SU-DHL-6 (cell line): ENCODE measurements around the gene LIPT2.

Experiments
- H2AFZ ChIP-seq: fragments of 200-600 bp; sonication (generic); 2 replicates; pipeline ENCODE4 v1.6.1; 2014; ENCODE audit warnings: low read depth, mild to moderate bottlenecking, moderate library complexity, mixed read lengths, antibody characterized with exemption, low read length; ENCODE audit not compliant: severe bottlenecking
- H3F3A ChIP-seq: fragments of 200-600 bp; shearing (Covaris generic); 2 replicates; pipeline ENCODE4 v1.6.0; 2016; ENCODE audit warnings: antibody characterized with exemption, mild to moderate bottlenecking; ENCODE audit not compliant: insufficient read depth
- H3K27ac ChIP-seq: fragments of 200-600 bp; sonication (generic); 2 replicates; pipeline ENCODE4 v1.5.1; 2016; ENCODE audit warnings: low read depth, mild to moderate bottlenecking, low read length, moderate library complexity, mixed read lengths
- H3K27me3 ChIP-seq: fragments of 200-600 bp; sonication (generic), shearing (Covaris generic); 2 replicates; pipeline ENCODE4 v1.6.0; 2014; ENCODE audit warnings: mild to moderate bottlenecking, low read length
- H3K36me3 ChIP-seq: fragments of 200-600 bp; sonication (generic); 2 replicates; pipeline ENCODE4 v1.6.1; 2014; ENCODE audit warnings: mild to moderate bottlenecking, low read length, mixed read lengths
- H3K4me2 ChIP-seq: fragments of 300-600, 200-600 bp; shearing (Covaris generic), sonication (generic); 2 replicates; pipeline ENCODE4 v1.6.0; 2014; ENCODE audit warnings: low read length, low read depth, mild to moderate bottlenecking; ENCODE audit not compliant: poor library complexity, severe bottlenecking
- H3K4me3 ChIP-seq: fragments of 200-600 bp; sonication (generic); 2 replicates; pipeline ENCODE4 v1.5.1; 2014; ENCODE audit warnings: antibody characterized with exemption, low read length, mild to moderate bottlenecking, mixed read lengths; ENCODE audit not compliant: insufficient read depth, poor library complexity, severe bottlenecking
- H3K79me2 ChIP-seq: fragments of 200-600 bp; sonication (generic); 2 replicates; pipeline ENCODE4 v1.6.1; 2014; ENCODE audit warnings: mild to moderate bottlenecking, low read length, moderate library complexity; ENCODE audit not compliant: insufficient read depth
- H3K9ac ChIP-seq: fragments of 200-600 bp; sonication (generic); 2 replicates; pipeline ENCODE4 v1.7.0; 2014; ENCODE audit warnings: mild to moderate bottlenecking, low read length
- H3K9me2 ChIP-seq: fragments of 200-600 bp; sonication (generic); replicated peaks from 2 replicates; pipeline ENCODE4 v1.6.1; 2014; ENCODE audit warnings: low read length; ENCODE audit not compliant: insufficient read depth
- H3K9me3 ChIP-seq: fragments of 200-600 bp; sonication (generic); 2 replicates; pipeline ENCODE4 v1.6.1; 2014; ENCODE audit warnings: low read length, mixed read lengths; ENCODE audit not compliant: insufficient read depth
- H4K20me1 ChIP-seq: fragments of 200-600 bp; sonication (generic); 2 replicates; pipeline ENCODE4 v1.6.1; 2014; ENCODE audit warnings: low read depth, mild to moderate bottlenecking, antibody characterized with exemption, low read length, moderate library complexity, mixed read lengths
- CTCF ChIP-seq: fragments of 200-600 bp; sonication (generic); IDR thresholded peaks from one replicate; pipeline ENCODE4 v1.5.1; 2017; ENCODE audit warnings: antibody characterized with exemption, mild to moderate bottlenecking, low read length, moderate library complexity; ENCODE audit not compliant: insufficient read depth, poor library complexity, severe bottlenecking
- EZH2phosphoT487 ChIP-seq: fragments of 200-600 bp; sonication (generic), shearing (Covaris generic); conservative IDR thresholded peaks from 2 replicates; pipeline ENCODE4 v1.6.1; 2018; ENCODE audit warnings: mild to moderate bottlenecking, antibody characterized with exemption, low read length, moderate library complexity, mixed read lengths

Gene LIPT2

GRCh38 chr11:74457356-74457755 is 36.2 kb downstream of the LIPT2 start:
- Histone ChIP-seq H3K4me2 (no peak overlapping the region), H3K79me2 (no peaks in the 10 kb centered on the region), H3K27ac (no peak overlapping the region), H3K36me3 (no peaks in the 10 kb centered on the region), H3K9me3 (no peaks in the 10 kb centered on the region), H4K20me1 (no peaks in the 10 kb centered on the region), H3K27me3 (no peaks in the 10 kb centered on the region), H3K4me3 (no peak overlapping the region), H3K9me2 (no peaks in the 10 kb centered on the region), H3K9ac (no peak overlapping the region), H2AFZ (no peak overlapping the region), H3F3A (no peaks in the 10 kb centered on the region)
- TF ChIP-seq CTCF (no peak), EZH2phosphoT487 (no peak)

- Histone ChIP-seq H3K79me2 (no peaks in the 10 kb centered on the region), H3K36me3 (no peaks in the 10 kb centered on the region), H3K4me2 (no peak overlapping the region), H3K27ac (no peak overlapping the region), H3K27me3 (no peaks in the 10 kb centered on the region), H4K20me1 (no peaks in the 10 kb centered on the region), H3K9me3 (no peaks in the 10 kb centered on the region), H3K9ac (no peak overlapping the region), H3K4me3 (no peak overlapping the region), H3F3A (no peaks in the 10 kb centered on the region), H2AFZ (no peak overlapping the region), H3K9me2 (no peaks in the 10 kb centered on the region)
- TF ChIP-seq CTCF (peak; percentile 77), EZH2phosphoT487 (no peak)
These were observed 40.0 kb downstream of the LIPT2 start for GRCh38 chr11:74453373-74453975.

GRCh38 chr11:74452366-74452765 is 41.2 kb downstream of the LIPT2 start:
- Histone ChIP-seq H3K9ac (no peak overlapping the region), H3K9me3 (no peaks in the 10 kb centered on the region), H3K27ac (no peak overlapping the region), H3K4me3 (no peak overlapping the region), H3K4me2 (no peak overlapping the region), H3K27me3 (no peaks in the 10 kb centered on the region), H3F3A (no peaks in the 10 kb centered on the region), H2AFZ (no peak overlapping the region), H3K79me2 (no peaks in the 10 kb centered on the region), H3K36me3 (no peaks in the 10 kb centered on the region), H3K9me2 (no peaks in the 10 kb centered on the region), H4K20me1 (no peaks in the 10 kb centered on the region)
- TF ChIP-seq EZH2phosphoT487 (no peak), CTCF (no peak)
